ENCODE measurements around the gene PAX8. TPM values are rescaled to one million over a fixed set of nuclear protein-coding genes. Genes with fewer than 3 reads are reported as not detected.
A peak's percentile ranks its signal among the peaks of the same experiment; 100 is the strongest.

PAX8 gene
- total RNA-seq, 8 experiments from 2014 or later, result 0.27 to 10.1 (median 3.5) TPM

- in situ Hi-C loops (cut with MboI; ENCODE audit: low pct_unique_long_range_greater_than_20kb in 2 of 9, low sequenced_read_pairs in 9 of 9, unreplicated experiment in 9 of 9), result loop anchor here in 1 of 9 experiments (25.0 kb wide), 1 partner anchor 143 kb away; no protein-coding TSS in a partner anchor
- ATAC-seq (replicated peaks in 6 of 8), result no peak
- H3K27ac ChIP-seq, result peak overlapping the region in 1 of 2 donors; percentile 13
- H3K4me3 ChIP-seq, result no peak overlapping the region
- WGBS, 10 experiments, result 94 to 100% (median 100%) methylated on average over 1 to 4 of the region's 5 CpGs; no CpG with 5 or more reads in 4 of the 10 experiments
- peaks cover 29 to 37% of the 10 kb centered on the region in 2 donors for H3K4me1 ChIP-seq (replicated peaks in 1 of 2)
Observed at GRCh38 chr2:113219525-113219888, 59.2 kb downstream of the PAX8 start.

DNA sequence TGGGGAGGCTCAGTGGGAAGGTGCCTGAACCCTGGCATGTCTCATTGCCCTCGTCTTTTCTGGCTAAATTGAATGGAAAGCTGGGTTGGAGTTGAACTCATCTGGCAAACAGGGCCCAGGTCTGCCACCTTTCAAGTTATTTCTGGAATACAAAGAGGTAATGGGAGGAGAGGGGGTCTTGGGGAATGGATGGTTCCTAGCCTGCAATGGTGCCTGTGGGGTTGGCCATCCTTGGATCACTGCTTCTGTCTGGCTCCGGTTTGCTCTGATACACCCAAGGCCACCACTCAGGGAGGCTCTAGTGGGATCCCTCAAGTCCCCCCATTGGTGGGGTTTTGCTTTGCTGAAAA lies 59.7 kb downstream of the PAX8 start:
- in situ Hi-C loops (cut with MboI; ENCODE audit: low pct_unique_long_range_greater_than_20kb in 2 of 9, low sequenced_read_pairs in 9 of 9, unreplicated experiment in 9 of 9), result loop anchor here in 1 of 9 experiments (25.0 kb wide), 1 partner anchor 143 kb away; no protein-coding TSS in a partner anchor
- no peak for ATAC-seq (replicated peaks in 6 of 8)
- H3K4me1 ChIP-seq (replicated peaks in 1 of 2), result peaks cover 32 to 41% of the 10 kb centered on the region in 2 donors
- no peak overlapping the region for H3K4me3 ChIP-seq
- H3K27ac ChIP-seq, result no peak overlapping the region
- WGBS, 10 experiments, result 60 to 80% methylated on average over 1 of the region's 2 CpGs; no CpG with 5 or more reads in 8 of the 10 experiments

GRCh38 chr2:113218283-113219091 lies 60.2 kb downstream of the PAX8 start:
- in situ Hi-C loops (cut with MboI; ENCODE audit: low pct_unique_long_range_greater_than_20kb in 2 of 9, low sequenced_read_pairs in 9 of 9, unreplicated experiment in 9 of 9), result loop anchor here in 1 of 9 experiments (25.0 kb wide), 1 partner anchor 144 kb away; no protein-coding TSS in a partner anchor
- peak in 7 of 8 experiments; percentile 54 to 97 (median 95) for ATAC-seq (replicated peaks in 6 of 8)
- 21 to 94% (median 48%) methylated on average over 2 to 7 of the region's 8 CpGs; no CpG with 5 or more reads in 3 of the 10 experiments for WGBS, 10 experiments
- Histone ChIP-seq H3K4me1 (replicated peaks in 1 of 2) (peaks cover 35 to 42% of the 10 kb centered on the region in 2 donors), H3K4me3 (no peak overlapping the region), H3K27ac (peak overlapping the region in 1 of 2 donors; percentile 19)

DNA sequence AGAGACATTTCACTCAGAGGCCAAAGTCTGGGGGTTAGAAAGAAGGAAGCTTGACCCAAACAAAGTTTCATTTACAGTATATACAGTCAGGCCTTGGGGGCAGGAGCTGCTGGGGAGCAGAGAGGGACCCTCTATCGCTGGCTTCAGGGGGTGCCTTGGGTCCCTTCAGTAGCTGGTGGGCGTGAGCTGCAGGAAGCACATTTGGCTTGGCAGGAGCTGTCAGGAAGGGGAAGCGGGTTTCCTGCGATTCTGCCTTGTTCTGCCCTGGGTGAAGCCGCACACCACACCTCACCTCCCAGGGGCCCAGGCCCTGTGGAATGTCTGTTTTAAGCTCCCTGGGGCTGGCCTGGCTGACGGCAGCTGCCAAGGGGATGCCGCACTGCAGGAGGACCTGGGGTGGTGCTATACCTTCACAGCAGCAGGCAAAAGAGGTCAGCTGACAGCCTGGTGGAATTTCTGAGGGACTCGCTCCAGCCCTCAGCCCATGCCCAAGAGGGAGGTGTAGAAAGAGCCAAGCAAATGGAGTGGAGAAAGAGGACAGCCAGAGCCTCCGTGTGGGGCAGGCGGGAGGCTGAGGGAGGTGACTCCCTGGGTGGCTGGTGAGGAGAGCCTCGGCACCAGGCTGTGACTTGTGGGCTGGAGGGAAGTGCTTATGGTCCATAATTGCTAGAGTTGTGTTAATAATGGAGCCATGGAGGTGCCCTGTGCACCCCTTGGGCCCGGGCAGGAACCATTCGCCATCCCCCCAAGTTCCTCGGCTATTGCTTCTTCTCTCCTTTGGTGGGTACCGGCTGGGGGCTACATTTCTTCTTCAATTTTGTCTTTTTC lies 61.1 kb downstream of the PAX8 start:
- in situ Hi-C loops (cut with MboI; ENCODE audit: low pct_unique_long_range_greater_than_20kb in 2 of 9, low sequenced_read_pairs in 9 of 9, unreplicated experiment in 9 of 9), result loop anchor here in 1 of 9 experiments (25.0 kb wide), 1 partner anchor 145 kb away; no protein-coding TSS in a partner anchor
- H3K4me1 ChIP-seq (replicated peaks in 1 of 2), result peaks cover 44 to 47% of the 10 kb centered on the region in 2 donors
- no peak overlapping the region for H3K4me3 ChIP-seq
- peak overlapping the region in 1 of 2 donors; percentile 19 for H3K27ac ChIP-seq
- ATAC-seq (replicated peaks in 6 of 8), result peak in 5 of 8 experiments; percentile 4 to 33 (median 18)
- WGBS, 10 experiments, result 40 to 100% (median 80%) methylated on average over 1 to 5 of the region's 15 CpGs; no CpG with 5 or more reads in 1 of the 10 experiments

- H3K4me1 ChIP-seq (replicated peaks in 1 of 2), result peaks cover 48 to 52% of the 10 kb centered on the region in 2 donors
- WGBS, 10 experiments, result 40 to 100% (median 86%) methylated on average over 1 to 5 of the region's 6 CpGs; no CpG with 5 or more reads in 2 of the 10 experiments
- no peak overlapping the region for H3K27ac ChIP-seq
- no peak for ATAC-seq (replicated peaks in 6 of 8)
- no peak overlapping the region for H3K4me3 ChIP-seq
- in situ Hi-C loops (cut with MboI; ENCODE audit: low pct_unique_long_range_greater_than_20kb in 2 of 9, low sequenced_read_pairs in 9 of 9, unreplicated experiment in 9 of 9), result loop anchor here in 1 of 9 experiments (25.0 kb wide), 1 partner anchor 145 kb away; no protein-coding TSS in a partner anchor
Observed at GRCh38 chr2:113216891-113217454, 61.7 kb downstream of the PAX8 start.

DNA sequence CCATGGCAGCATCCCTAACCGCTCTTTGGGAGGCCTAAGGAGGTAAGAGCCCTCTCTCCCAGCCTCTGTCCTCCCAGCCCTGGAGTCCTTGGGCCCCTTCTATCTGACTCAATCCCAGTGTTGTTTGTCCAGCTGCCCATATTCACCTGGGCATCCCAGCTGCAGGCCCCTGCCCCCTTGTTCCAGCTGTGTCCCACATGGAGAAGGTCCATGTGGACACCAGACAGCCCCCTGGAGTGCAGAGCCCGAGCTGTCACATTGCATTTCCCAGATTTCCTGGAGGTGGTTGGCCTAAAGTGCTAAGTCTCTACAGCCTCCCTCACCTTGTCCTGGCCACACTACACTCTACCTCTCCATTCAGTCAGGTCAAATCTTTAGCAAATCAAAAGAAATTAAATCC lies 62.4 kb downstream of the PAX8 start:
- in situ Hi-C loops (cut with MboI; ENCODE audit: low pct_unique_long_range_greater_than_20kb in 2 of 9, low sequenced_read_pairs in 9 of 9, unreplicated experiment in 9 of 9), result loop anchor here in 1 of 9 experiments (25.0 kb wide), 1 partner anchor 146 kb away; no protein-coding TSS in a partner anchor
- H3K4me3 ChIP-seq, result no peak overlapping the region
- no peak overlapping the region for H3K27ac ChIP-seq
- ATAC-seq (replicated peaks in 6 of 8), result no peak
- no CpG with 5 or more reads among the region's 2 CpGs for WGBS, 10 experiments
- peaks cover 54 to 57% of the 10 kb centered on the region in 2 donors for H3K4me1 ChIP-seq (replicated peaks in 1 of 2)

DNA sequence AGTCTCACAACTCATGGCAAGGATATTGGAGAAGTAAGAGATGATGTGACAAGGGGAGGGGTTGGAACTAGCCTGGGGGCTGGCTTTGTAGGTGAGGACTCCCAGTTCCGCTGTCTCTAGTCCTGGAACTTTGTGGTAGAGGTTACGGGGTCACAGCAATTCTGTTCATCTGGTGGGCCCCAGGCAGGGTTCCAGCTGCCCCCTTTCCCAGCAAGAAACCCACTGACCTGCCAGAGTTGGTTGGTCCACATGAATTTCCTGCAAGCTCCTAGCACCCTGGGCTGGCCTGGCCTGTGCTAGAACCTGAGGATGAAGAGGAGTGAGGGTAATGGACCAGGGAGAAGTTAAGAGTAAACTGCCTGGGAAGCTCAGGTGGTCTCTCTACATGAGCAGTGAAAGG lies 63.7 kb downstream of the PAX8 start:
- Histone ChIP-seq H3K27ac (no peak overlapping the region), H3K4me1 (replicated peaks in 1 of 2) (peaks cover 53 to 57% of the 10 kb centered on the region in 2 donors), H3K4me3 (no peak overlapping the region)
- in situ Hi-C loops (cut with MboI; ENCODE audit: low pct_unique_long_range_greater_than_20kb in 2 of 9, low sequenced_read_pairs in 9 of 9, unreplicated experiment in 9 of 9), result loop anchor here in 1 of 9 experiments (25.0 kb wide), 1 partner anchor 147 kb away; no protein-coding TSS in a partner anchor
- no peak for ATAC-seq (replicated peaks in 6 of 8)
- 100% methylated on average over 1 of the region's 2 CpGs; no CpG with 5 or more reads in 5 of the 10 experiments for WGBS, 10 experiments

DNA sequence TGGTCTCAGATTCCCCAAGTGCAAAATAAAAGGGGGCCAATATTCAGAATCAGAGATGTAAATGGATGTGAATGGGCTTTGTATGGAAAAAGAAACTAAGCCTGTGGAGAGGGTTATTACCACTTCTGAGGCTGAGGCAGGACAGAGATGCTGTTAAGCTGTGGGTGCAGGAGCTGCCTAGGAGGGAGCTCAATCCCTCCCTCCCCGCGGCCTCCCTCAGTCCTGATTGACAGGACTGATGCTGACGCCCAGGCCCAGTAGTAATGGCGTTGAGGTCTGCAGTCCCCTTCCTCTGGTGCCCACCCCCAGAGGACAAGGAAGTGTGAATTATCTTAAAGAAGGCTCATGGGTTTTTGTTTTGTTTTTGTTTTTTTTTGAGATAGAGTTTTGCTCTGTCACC lies 64.6 kb downstream of the PAX8 start:
- 53 to 93% (median 63%) methylated on average over 1 to 3 of the region's 4 CpGs; no CpG with 5 or more reads in 4 of the 10 experiments for WGBS, 10 experiments
- Histone ChIP-seq H3K27ac (no peak overlapping the region), H3K4me3 (no peak overlapping the region), H3K4me1 (replicated peaks in 1 of 2) (peaks cover 43 to 48% of the 10 kb centered on the region in 2 donors)
- peak in 1 of 8 experiments; percentile 20 for ATAC-seq (replicated peaks in 6 of 8)
- in situ Hi-C loops (cut with MboI; ENCODE audit: low pct_unique_long_range_greater_than_20kb in 2 of 9, low sequenced_read_pairs in 9 of 9, unreplicated experiment in 9 of 9), result loop anchor here in 1 of 9 experiments (25.0 kb wide), 1 partner anchor 148 kb away; no protein-coding TSS in a partner anchor

DNA sequence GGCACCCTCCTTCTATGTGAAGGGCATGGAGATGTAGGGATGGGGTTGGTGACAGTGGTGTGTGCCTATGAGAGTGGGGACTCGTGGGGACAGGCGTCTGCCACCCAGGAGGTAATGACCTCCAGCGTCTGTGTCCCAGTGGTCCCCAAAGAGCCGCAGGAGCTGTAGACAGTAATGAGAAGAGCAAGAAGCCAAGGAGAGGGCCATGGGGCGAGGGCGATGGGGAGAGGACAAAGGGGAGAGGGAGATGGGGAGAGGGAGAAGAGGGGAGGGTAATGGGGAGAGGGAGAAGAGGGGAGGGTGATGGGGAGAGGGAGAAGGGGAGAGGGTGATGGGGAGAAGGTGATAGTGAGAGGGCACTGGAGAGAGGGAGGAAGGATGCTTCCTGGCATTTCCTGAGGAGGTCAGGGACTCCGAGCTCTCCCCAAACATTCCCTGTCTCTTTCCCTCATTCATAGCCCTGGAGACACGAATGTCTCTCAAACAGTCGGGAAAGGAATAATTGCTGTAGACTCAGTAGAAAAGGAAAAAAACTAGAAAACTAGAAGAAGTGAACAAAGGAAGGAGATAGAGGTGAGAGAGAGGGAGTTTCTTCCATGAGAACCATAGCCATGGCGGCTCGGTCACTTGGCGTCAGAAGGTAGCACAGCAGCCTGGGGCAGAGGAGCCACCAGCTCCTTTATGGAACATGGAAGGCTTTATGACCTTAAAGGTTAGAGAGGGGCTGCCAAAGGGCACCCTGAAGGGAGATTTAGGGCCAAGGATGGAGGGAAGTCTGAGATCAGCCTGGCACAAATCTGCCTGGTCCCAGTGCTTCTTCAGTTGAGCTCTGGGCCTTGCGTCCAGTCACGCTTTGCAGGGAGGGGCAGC lies 65.4 kb downstream of the PAX8 start:
- Histone ChIP-seq H3K4me1 (replicated peaks in 1 of 2) (peaks cover 35 to 40% of the 10 kb centered on the region in 2 donors), H3K27ac (peak overlapping the region; percentile 6 to 17), H3K4me3 (no peak overlapping the region)
- in situ Hi-C loops (cut with MboI; ENCODE audit: low pct_unique_long_range_greater_than_20kb in 2 of 9, low sequenced_read_pairs in 9 of 9, unreplicated experiment in 9 of 9), result loop anchor here in 1 of 9 experiments (25.0 kb wide), 1 partner anchor 149 kb away; no protein-coding TSS in a partner anchor
- 80 to 100% (median 97%) methylated on average over 1 to 4 of the region's 14 CpGs; no CpG with 5 or more reads in 4 of the 10 experiments for WGBS, 10 experiments
- ATAC-seq (replicated peaks in 6 of 8), result no peak

- Histone ChIP-seq H3K27ac (peak overlapping the region; percentile 6 to 17), H3K4me1 (replicated peaks in 1 of 2) (peaks cover 27 to 32% of the 10 kb centered on the region in 2 donors), H3K4me3 (no peak overlapping the region)
- in situ Hi-C loops (cut with MboI; ENCODE audit: low pct_unique_long_range_greater_than_20kb in 2 of 9, low sequenced_read_pairs in 9 of 9, unreplicated experiment in 9 of 9), result loop anchor here in 1 of 9 experiments (25.0 kb wide), 1 partner anchor 150 kb away; no protein-coding TSS in a partner anchor
- ATAC-seq (replicated peaks in 6 of 8), result peak in 6 of 8 experiments; percentile 33 to 97 (median 96)
- 20 to 40% (median 33%) methylated on average over 1 to 8 of the region's 26 CpGs; no CpG with 5 or more reads in 4 of the 10 experiments for WGBS, 10 experiments
Observed at GRCh38 chr2:113212245-113213060, 66.3 kb downstream of the PAX8 start.
